GM21360 (cell line): ENCODE data around the gene DEGS2.

Source experiments
- ATAC-seq: cut with Tn5 transposase; IDR thresholded peaks from one replicate; pipeline ENCODE4 v1.9.1; 2021; ENCODE audit warnings: mild to moderate bottlenecking, moderate library complexity; ENCODE audit not compliant: unreplicated experiment

The DEGS2 gene

GRCh38 chr14:100134586-100134985 is 24.9 kb downstream of the DEGS2 start:
- ATAC-seq, result no peak

- ATAC-seq, result no peak
These were observed 26.4 kb downstream of the DEGS2 start for GRCh38 chr14:100132903-100133510.

- ATAC-seq, result no peak
These were observed 27.1 kb downstream of the DEGS2 start for GRCh38 chr14:100132161-100132902.

- no peak for ATAC-seq
These were observed 28.3 kb downstream of the DEGS2 start for GRCh38 chr14:100131181-100131580.

GRCh38 chr14:100130521-100130920 is 28.9 kb downstream of the DEGS2 start:
- no peak for ATAC-seq

GRCh38 chr14:100129161-100129589 is 30.3 kb downstream of the DEGS2 start:
- ATAC-seq, result no peak

- no peak for ATAC-seq
These were observed 30.8 kb downstream of the DEGS2 start for GRCh38 chr14:100128688-100129087.

- no peak for ATAC-seq
These were observed 31.5 kb downstream of the DEGS2 start for GRCh38 chr14:100127853-100128455.

- ATAC-seq, result no peak
These were observed 33.0 kb downstream of the DEGS2 start for GRCh38 chr14:100126401-100126800.

GRCh38 chr14:100124551-100125088 is 34.8 kb downstream of the DEGS2 start:
- ATAC-seq, result no peak

- ATAC-seq, result no peak
These were observed 35.8 kb downstream of the DEGS2 start for GRCh38 chr14:100123618-100124017.

GRCh38 chr14:100122481-100123223 is 36.8 kb downstream of the DEGS2 start:
- no peak for ATAC-seq

GRCh38 chr14:100121643-100122480 is 37.6 kb downstream of the DEGS2 start:
- no peak for ATAC-seq

- ATAC-seq, result no peak
These were observed 38.7 kb downstream of the DEGS2 start for GRCh38 chr14:100120522-100121269.

- no peak for ATAC-seq
These were observed 40.2 kb downstream of the DEGS2 start for GRCh38 chr14:100119251-100119650.

- ATAC-seq, result no peak
These were observed 40.9 kb downstream of the DEGS2 start for GRCh38 chr14:100118396-100119011.

- ATAC-seq, result no peak
These were observed 41.6 kb downstream of the DEGS2 start for GRCh38 chr14:100117633-100118395.

GRCh38 chr14:100117026-100117425 is 42.4 kb downstream of the DEGS2 start:
- no peak for ATAC-seq
